HepG2 (cell line): ENCODE measurements around the gene FBXW4. TPM values are rescaled to one million over a fixed set of nuclear protein-coding genes. Genes with fewer than 3 reads are reported as not detected.
A peak's percentile ranks its signal among the peaks of the same experiment; 100 is the strongest.

ENCODE experiments used
- ATAC-seq: fragments of 200-7000 bp; cut with Tn5 transposase; 3 replicates; pipeline ENCODE4 v1.9.1; 2020; ENCODE audit warnings: mild to moderate bottlenecking, moderate library complexity
- BruUV-seq: library from RNA; stranded (reverse); fragments of 400-500 nt; replicated peaks from 2 replicates; lab custom pipeline; 2021; lab: Mats Ljungman, UMichigan
- CTCF ChIA-PET: fragments of 300-600 bp; formaldehyde crosslinking; extraction: SDS; loops from one replicate; lab custom pipeline; 2021; ENCODE audit warnings: low total read pairs, inconsistent platforms, low intra/inter-chr PET ratio; lab: Yijun Ruan, JAX
- POLR2A ChIA-PET: fragments of 350-600 bp; sonication (Branson Sonifier 250); formaldehyde crosslinking; loops from one replicate; lab custom pipeline; 2020; ENCODE audit warnings: antibody characterized with exemption, inconsistent platforms; lab: Yijun Ruan, JAX
- DNase-seq: peaks from one replicate; pipeline ENCODE4 v3.0.0-alpha.2; 2015; ENCODE audit warnings: low spot score
- FAIRE-seq: peaks from 3 replicates; lab custom pipeline; 2011; peaks lifted over from hg19 to GRCh38; lab: Jason Lieb, UNC
- H2AFZ ChIP-seq: one replicate; pipeline ENCODE4 v1.6.1; 2011; ENCODE audit warnings: low read length, inconsistent platforms
- H3K27ac ChIP-seq: fragments of 300-600 bp; 3 replicates; pipeline ENCODE4 v1.8.0; 2011; ENCODE audit warnings: mixed run types, mild to moderate bottlenecking, mixed read lengths, low read length, inconsistent platforms; ENCODE audit not compliant: insufficient read depth; ENCODE audit errors: extremely low read length
- H3K27me3 ChIP-seq, 2 experiments: fragments of 200-600 bp in 1 of 2; 2 replicates in 1 of 2; 3 replicates in 1 of 2; pipeline versions ENCODE4 v1.6.0 to v1.8.0; 2011; ENCODE audit warnings: low read length in 2 of 2, mild to moderate bottlenecking in 2 of 2, moderate library complexity in 2 of 2, inconsistent platforms in 1 of 2; ENCODE audit not compliant: insufficient read depth in 2 of 2, control insufficient read depth in 1 of 2
- H3K36me3 ChIP-seq, 2 experiments: fragments of 200-600 bp in 1 of 2; replicated peaks in 1 of 2; 2 replicates in 1 of 2; 3 replicates in 1 of 2; pipeline versions ENCODE4 v1.5.1 to v1.8.0; 2011; ENCODE audit warnings: low read length in 2 of 2, inconsistent platforms in 1 of 2; ENCODE audit not compliant: insufficient read depth in 2 of 2, control insufficient read depth in 1 of 2
- H3K4me1 ChIP-seq: 2 replicates; pipeline ENCODE4 v1.5.1; 2012; ENCODE audit warnings: low read length, inconsistent platforms; ENCODE audit not compliant: insufficient read depth
- H3K4me2 ChIP-seq: 2 replicates; pipeline ENCODE4 v1.6.0; 2011; ENCODE audit warnings: low read depth, low read length, inconsistent platforms
- H3K4me3 ChIP-seq, 3 experiments: fragments of 200-600 bp in 1 of 3; sonication (generic), shearing (Covaris generic) in 1 of 3; replicated peaks in 1 of 3; 2 replicates each; pipeline ENCODE4 v1.5.1; 2011 to 2016; ENCODE audit warnings: low read length in 3 of 3, inconsistent platforms in 2 of 3, low read depth in 2 of 3, mild to moderate bottlenecking in 2 of 3, control low read depth in 1 of 3, mixed read lengths in 1 of 3; ENCODE audit not compliant: insufficient read depth in 1 of 3
- H3K79me2 ChIP-seq: one replicate; pipeline ENCODE4 v1.6.1; 2011; ENCODE audit warnings: low read length, inconsistent platforms; ENCODE audit not compliant: insufficient read depth
- H3K9ac ChIP-seq: 2 replicates; pipeline ENCODE4 v1.6.0; 2011; ENCODE audit warnings: mild to moderate bottlenecking, low read depth, low read length, inconsistent platforms; ENCODE audit not compliant: insufficient read depth
- H3K9me3 ChIP-seq: 2 replicates; pipeline ENCODE4 v1.5.1; 2012; ENCODE audit warnings: mild to moderate bottlenecking, low read length
- H4K20me1 ChIP-seq: 2 replicates; pipeline ENCODE4 v1.6.0; 2011; ENCODE audit warnings: inconsistent platforms, mild to moderate bottlenecking, low read length, moderate library complexity; ENCODE audit not compliant: insufficient read depth
- GATAD2A ChIP-seq: IDR thresholded peaks from 2 replicates; pipeline ENCODE4 v1.6.1; 2016
- PAWR ChIP-seq: sonication (generic); formaldehyde crosslinking; IDR thresholded peaks from 2 replicates; pipeline ENCODE4 v1.4.0; 2020; ENCODE audit warnings: missing genetic modification reagents, mild to moderate bottlenecking, borderline replicate concordance
- SP140L ChIP-seq: sonication (generic); formaldehyde crosslinking; IDR thresholded peaks from 2 replicates; pipeline ENCODE4 v1.4.0; 2020; ENCODE audit warnings: missing genetic modification reagents, borderline replicate concordance
- XBP1 ChIP-seq: sonication (generic); formaldehyde crosslinking; IDR thresholded peaks from 2 replicates; pipeline ENCODE4 v1.5.0; 2020; ENCODE audit warnings: missing genetic modification reagents
- ZNF629 ChIP-seq: sonication (generic); formaldehyde crosslinking; conservative IDR thresholded peaks from 2 replicates; pipeline ENCODE4 v1.5.0; 2020; ENCODE audit warnings: missing genetic modification reagents
- WGBS: methylation state at CpG from one replicate; pipeline ENCODE4 v1.1.6; 2017; ENCODE audit warnings: low lambda C conversion rate; 5-methylcytosine and 5-hydroxymethylcytosine counted together
- in situ Hi-C: cut with HindIII; loops from 2 replicates; pipeline ENCODE4 v1.10.0; 2017; ENCODE audit warnings: low pct_unique_long_range_greater_than_20kb; ENCODE audit not compliant: extremely low pct_ligation_motif_present
- intact Hi-C: fragments of 100-400 bp; cut with micrococcal nuclease; formaldehyde crosslinking; loops from one replicate; pipeline ENCODE4 v1.10.0; 2022; ENCODE audit not compliant: unreplicated experiment
- polyA plus RNA-seq, 8 experiments: library from polyadenylated mRNA; depleted of rRNA in 3 of 8; stranded (reverse) in 7 of 8; unstranded in 1 of 8; fragments of >200 nt; fragmentation: Illumina TruSeq in 4 of 8; extraction: Trizol in 4 of 8; gene quantifications; 2 replicates each; pipeline versions ENCODE4 v1.2.1 to v1.2.3, GENCODE V29; 2011 to 2016; ENCODE audit warnings: low read depth in 4 of 8, missing spikeins in 1 of 8, mixed read lengths in 1 of 8; ENCODE audit not compliant: insufficient read depth in 1 of 8
- total RNA-seq, 5 experiments: library from RNA; depleted of rRNA; stranded (reverse); fragments of >200 nt; fragmentation: Illumina TruSeq; extraction: Trizol; gene quantifications; 2 replicates each; pipeline ENCODE4 v1.2.3, GENCODE V29; 2016; ENCODE audit warnings: low read depth in 1 of 5
- TF ChIP-seq, protein P1 (sequence below): sonication (generic); formaldehyde crosslinking; IDR thresholded peaks from 2 replicates; pipeline ENCODE4 v1.5.0; 2020; ENCODE audit warnings: mild to moderate bottlenecking, missing genetic modification reagents, borderline replicate concordance

The FBXW4 gene
- total and polyA plus RNA-seq, 2 of the 13 experiments (the other 11 are each of a cell fraction or from before 2014, with no cell fraction given): 23.5 to 33.7 TPM

DNA sequence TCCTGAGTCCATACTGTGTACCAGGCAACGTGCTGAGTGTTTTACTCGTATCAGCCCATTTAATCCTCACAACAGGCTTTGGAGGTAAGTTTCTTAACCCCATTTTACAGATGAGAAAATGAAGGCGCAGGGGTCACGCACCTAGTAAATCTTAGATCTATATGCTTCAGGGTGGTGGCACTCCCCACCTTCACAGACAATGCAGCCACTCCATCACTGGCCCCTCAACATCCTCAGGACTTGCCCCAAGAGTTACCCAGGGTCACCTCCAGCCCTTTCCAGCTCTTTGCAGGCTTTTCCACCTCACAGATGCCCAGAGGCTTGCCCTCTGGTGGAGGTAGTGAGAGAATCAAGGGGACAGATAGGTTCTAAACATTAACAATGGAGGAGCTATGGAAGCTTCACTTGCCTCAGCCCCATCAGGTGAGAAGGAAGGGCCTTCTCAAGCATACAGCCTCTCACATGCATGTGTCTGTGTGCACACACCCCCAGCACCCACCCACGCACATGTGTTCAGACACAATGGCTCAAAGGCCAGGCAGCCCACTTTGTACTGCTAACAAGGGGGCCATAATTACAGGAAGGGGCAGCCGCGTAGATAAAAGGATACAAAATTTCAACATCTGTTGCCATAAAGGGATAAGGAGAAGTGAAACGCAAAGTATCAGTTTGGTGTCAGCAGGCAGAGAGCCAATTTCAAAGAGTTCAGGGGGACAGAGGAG, 77.7 kb downstream of the FBXW4 start:
- Histone ChIP-seq H3K36me3 (peaks cover 3 to 13% of the 10 kb centered on the region in 2 experiments; a peak in 3 of 5 replicates), H3K27me3 (no peaks in the 10 kb centered on the region), H3K27ac (no peak overlapping the region), H3K9ac (no peak overlapping the region), H3K4me1 (no peaks in the 10 kb centered on the region), H3K4me2 (no peak overlapping the region), H3K79me2 (no peaks in the 10 kb centered on the region), H3K4me3 (no peak overlapping the region), H2AFZ (no peak overlapping the region), H3K9me3 (no peaks in the 10 kb centered on the region), H4K20me1 (no peaks in the 10 kb centered on the region)
- DNase-seq (no peak), FAIRE-seq (no peak), ATAC-seq (no peak)
- intact Hi-C loops: no loop called here
- TF ChIP-seq XBP1: no peak
- peak; percentile 72 for TF ChIP-seq ZNF629 (CRISPR knock-in tag)
- in situ Hi-C loops: no loop called here
- 96% methylated on average over 8 of the region's 8 CpGs for WGBS
- ChIA-PET CTCF (no interaction called here), POLR2A (no interaction called here)
- BruUV-seq: no TSS peak

DNA sequence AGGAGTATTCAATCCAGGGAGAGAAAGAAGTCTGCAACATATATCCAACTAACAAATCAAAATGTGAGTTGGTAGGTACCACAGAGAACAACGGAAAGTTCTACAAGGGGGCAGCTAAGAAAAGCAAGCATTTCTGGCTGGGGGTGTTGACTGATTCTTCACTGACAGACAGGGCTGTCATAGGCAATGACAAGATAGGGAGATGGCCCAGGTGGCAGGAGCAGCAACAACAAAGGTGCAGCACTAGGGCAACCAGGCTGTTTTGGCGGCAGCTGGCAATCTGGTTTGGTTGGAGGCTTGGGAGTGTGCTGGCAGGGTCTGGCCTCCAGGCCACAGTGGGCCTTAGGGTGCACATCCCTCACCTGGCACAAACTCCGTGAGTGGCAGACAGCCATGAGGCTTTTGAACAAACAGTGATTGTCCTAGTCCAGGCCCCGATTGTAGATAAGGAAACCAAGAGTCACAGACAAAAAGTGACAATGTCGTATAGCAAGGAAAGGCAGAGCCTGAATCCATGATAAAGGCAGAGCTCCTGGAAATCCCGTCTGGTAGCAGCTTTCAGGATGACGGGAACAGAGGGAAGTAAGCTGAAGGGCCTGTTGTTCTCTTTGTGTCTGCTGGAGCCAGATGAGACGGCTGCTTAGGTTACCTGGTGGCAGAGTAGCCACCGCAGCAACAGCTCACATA, 78.4 kb downstream of the FBXW4 start:
- Histone ChIP-seq H3K79me2 (no peaks in the 10 kb centered on the region), H3K27me3 (no peaks in the 10 kb centered on the region), H3K27ac (no peak overlapping the region), H3K4me2 (no peak overlapping the region), H4K20me1 (no peaks in the 10 kb centered on the region), H3K9ac (no peak overlapping the region), H3K9me3 (no peaks in the 10 kb centered on the region), H3K4me1 (no peaks in the 10 kb centered on the region), H3K4me3 (no peak overlapping the region), H2AFZ (no peak overlapping the region), H3K36me3 (peaks cover 7 to 19% of the 10 kb centered on the region in 2 experiments)
- TF ChIP-seq GATAD2A (CRISPR knock-in tag) (no peak), SP140L (CRISPR knock-in tag) (no peak), PAWR (CRISPR knock-in tag) (no peak)
- TF ChIP-seq, protein P1, sequence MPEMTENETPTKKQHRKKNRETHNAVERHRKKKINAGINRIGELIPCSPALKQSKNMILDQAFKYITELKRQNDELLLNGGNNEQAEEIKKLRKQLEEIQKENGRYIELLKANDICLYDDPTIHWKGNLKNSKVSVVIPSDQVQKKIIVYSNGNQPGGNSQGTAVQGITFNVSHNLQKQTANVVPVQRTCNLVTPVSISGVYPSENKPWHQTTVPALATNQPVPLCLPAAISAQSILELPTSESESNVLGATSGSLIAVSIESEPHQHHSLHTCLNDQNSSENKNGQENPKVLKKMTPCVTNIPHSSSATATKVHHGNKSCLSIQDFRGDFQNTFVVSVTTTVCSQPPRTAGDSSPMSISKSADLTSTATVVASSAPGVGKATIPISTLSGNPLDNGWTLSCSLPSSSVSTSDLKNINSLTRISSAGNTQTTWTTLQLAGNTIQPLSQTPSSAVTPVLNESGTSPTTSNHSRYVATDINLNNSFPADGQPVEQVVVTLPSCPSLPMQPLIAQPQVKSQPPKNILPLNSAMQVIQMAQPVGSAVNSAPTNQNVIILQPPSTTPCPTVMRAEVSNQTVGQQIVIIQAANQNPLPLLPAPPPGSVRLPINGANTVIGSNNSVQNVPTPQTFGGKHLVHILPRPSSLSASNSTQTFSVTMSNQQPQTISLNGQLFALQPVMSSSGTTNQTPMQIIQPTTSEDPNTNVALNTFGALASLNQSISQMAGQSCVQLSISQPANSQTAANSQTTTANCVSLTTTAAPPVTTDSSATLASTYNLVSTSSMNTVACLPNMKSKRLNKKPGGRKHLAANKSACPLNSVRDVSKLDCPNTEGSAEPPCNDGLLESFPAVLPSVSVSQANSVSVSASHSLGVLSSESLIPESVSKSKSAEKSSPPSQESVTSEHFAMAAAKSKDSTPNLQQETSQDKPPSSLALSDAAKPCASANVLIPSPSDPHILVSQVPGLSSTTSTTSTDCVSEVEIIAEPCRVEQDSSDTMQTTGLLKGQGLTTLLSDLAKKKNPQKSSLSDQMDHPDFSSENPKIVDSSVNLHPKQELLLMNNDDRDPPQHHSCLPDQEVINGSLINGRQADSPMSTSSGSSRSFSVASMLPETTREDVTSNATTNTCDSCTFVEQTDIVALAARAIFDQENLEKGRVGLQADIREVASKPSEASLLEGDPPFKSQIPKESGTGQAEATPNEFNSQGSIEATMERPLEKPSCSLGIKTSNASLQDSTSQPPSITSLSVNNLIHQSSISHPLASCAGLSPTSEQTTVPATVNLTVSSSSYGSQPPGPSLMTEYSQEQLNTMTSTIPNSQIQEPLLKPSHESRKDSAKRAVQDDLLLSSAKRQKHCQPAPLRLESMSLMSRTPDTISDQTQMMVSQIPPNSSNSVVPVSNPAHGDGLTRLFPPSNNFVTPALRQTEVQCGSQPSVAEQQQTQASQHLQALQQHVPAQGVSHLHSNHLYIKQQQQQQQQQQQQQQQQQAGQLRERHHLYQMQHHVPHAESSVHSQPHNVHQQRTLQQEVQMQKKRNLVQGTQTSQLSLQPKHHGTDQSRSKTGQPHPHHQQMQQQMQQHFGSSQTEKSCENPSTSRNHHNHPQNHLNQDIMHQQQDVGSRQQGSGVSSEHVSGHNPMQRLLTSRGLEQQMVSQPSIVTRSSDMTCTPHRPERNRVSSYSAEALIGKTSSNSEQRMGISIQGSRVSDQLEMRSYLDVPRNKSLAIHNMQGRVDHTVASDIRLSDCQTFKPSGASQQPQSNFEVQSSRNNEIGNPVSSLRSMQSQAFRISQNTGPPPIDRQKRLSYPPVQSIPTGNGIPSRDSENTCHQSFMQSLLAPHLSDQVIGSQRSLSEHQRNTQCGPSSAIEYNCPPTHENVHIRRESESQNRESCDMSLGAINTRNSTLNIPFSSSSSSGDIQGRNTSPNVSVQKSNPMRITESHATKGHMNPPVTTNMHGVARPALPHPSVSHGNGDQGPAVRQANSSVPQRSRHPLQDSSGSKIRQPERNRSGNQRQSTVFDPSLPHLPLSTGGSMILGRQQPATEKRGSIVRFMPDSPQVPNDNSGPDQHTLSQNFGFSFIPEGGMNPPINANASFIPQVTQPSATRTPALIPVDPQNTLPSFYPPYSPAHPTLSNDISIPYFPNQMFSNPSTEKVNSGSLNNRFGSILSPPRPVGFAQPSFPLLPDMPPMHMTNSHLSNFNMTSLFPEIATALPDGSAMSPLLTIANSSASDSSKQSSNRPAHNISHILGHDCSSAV (CRISPR knock-in tag): no peak
- DNase-seq (no peak), FAIRE-seq (no peak), ATAC-seq (no peak)
- CTCF ChIA-PET: no interaction called here
- in situ Hi-C loops (no loop called here), intact Hi-C loops (no loop called here)
- no TSS peak for BruUV-seq
- POLR2A ChIA-PET: no interaction called here
- WGBS: 95% methylated on average over 8 of the region's 9 CpGs
